Endothelial cell of umbilical vein (primary cell): ENCODE data around the gene FKBP2. TPM values are rescaled to one million over a fixed set of nuclear protein-coding genes. Genes with fewer than 3 reads are reported as not detected.

Source experiments
- BruUV-seq: library from RNA; stranded (reverse); fragments of 400-500 nt; replicated peaks from 2 replicates; lab custom pipeline; 2021; lab: Mats Ljungman, UMichigan
- CTCF ChIA-PET: fragments of 300-600, 350-600 bp; sonication (Branson Sonifier 250); formaldehyde crosslinking; loops from one replicate; lab custom pipeline; 2021; ENCODE audit warnings: antibody characterized with exemption, inconsistent platforms; lab: Charles Lee
- POLR2A ChIA-PET: fragments of 300-600, 350-600 bp; sonication (Branson Sonifier 250); formaldehyde crosslinking; loops from one replicate; lab custom pipeline; 2021; ENCODE audit warnings: antibody characterized with exemption, inconsistent platforms; lab: Charles Lee
- DNase-seq: peaks from one replicate; pipeline ENCODE4 v3.0.0-alpha.2; 2011; ENCODE audit warnings: low read depth, low spot score
- FAIRE-seq: peaks from 2 replicates; lab custom pipeline; 2011; peaks lifted over from hg19 to GRCh38; lab: Jason Lieb, UNC
- H2AFZ ChIP-seq: 2 replicates; pipeline ENCODE4 v1.6.0; 2012; ENCODE audit warnings: low read depth, low read length, control low read depth, inconsistent platforms
- H3K27ac ChIP-seq: 2 replicates; pipeline ENCODE4 v1.5.1; 2011; ENCODE audit warnings: low read depth, mild to moderate bottlenecking, control low read depth, low read length, moderate library complexity; ENCODE audit not compliant: insufficient read depth
- H3K27me3 ChIP-seq, 2 experiments: 2 replicates each; pipeline versions ENCODE4 v1.6.0 to v1.6.1; 2011; ENCODE audit warnings: low read length in 2 of 2, mixed read lengths in 1 of 2; ENCODE audit not compliant: control insufficient read depth in 2 of 2, insufficient read depth in 2 of 2
- H3K36me3 ChIP-seq, 2 experiments: 2 replicates in 1 of 2; 3 replicates in 1 of 2; pipeline ENCODE4 v1.5.1; 2011; ENCODE audit warnings: low read length in 2 of 2, mild to moderate bottlenecking in 1 of 2, moderate library complexity in 1 of 2; ENCODE audit not compliant: control insufficient read depth in 2 of 2, insufficient read depth in 2 of 2; ENCODE audit errors: extremely low read depth in 1 of 2
- H3K4me1 ChIP-seq: 3 replicates; pipeline ENCODE4 v1.5.1; 2011; ENCODE audit warnings: mild to moderate bottlenecking, low read length; ENCODE audit not compliant: control insufficient read depth, insufficient read depth; ENCODE audit errors: extremely low read depth
- H3K4me2 ChIP-seq: 2 replicates; pipeline ENCODE4 v1.6.1; 2011; ENCODE audit warnings: low read length, control low read depth, mixed read lengths; ENCODE audit not compliant: insufficient read depth
- H3K4me3 ChIP-seq, 3 experiments: fragments of 200-600 bp in 1 of 3; sonication (generic), shearing (Covaris generic) in 1 of 3; replicated peaks in 1 of 3; 2 replicates each; pipeline ENCODE4 v1.5.1; 2011 to 2016; ENCODE audit warnings: control low read depth in 3 of 3, low read length in 3 of 3, mild to moderate bottlenecking in 2 of 3, inconsistent platforms in 1 of 3, low read depth in 1 of 3, moderate library complexity in 1 of 3; ENCODE audit not compliant: insufficient read depth in 1 of 3
- H3K79me2 ChIP-seq: 2 replicates; pipeline ENCODE4 v1.6.0; 2012; ENCODE audit warnings: low read length, inconsistent platforms; ENCODE audit not compliant: control insufficient read depth, insufficient read depth
- H3K9ac ChIP-seq: replicated peaks from 2 replicates; pipeline ENCODE3; 2011; ENCODE audit warnings: low read length, control low read depth; ENCODE audit not compliant: insufficient read depth; ENCODE audit errors: extremely low read depth
- H3K9me1 ChIP-seq: replicated peaks from 3 replicates; pipeline ENCODE4 v1.6.0; 2011; ENCODE audit warnings: mild to moderate bottlenecking, low read length; ENCODE audit not compliant: control insufficient read depth, insufficient read depth; ENCODE audit errors: extremely low read depth
- H3K9me3 ChIP-seq: replicated peaks from 2 replicates; pipeline ENCODE4 v1.5.1; 2012; ENCODE audit warnings: low read length, inconsistent platforms; ENCODE audit not compliant: control insufficient read depth, insufficient read depth
- H4K20me1 ChIP-seq: replicated peaks from 2 replicates; pipeline ENCODE3; 2011; ENCODE audit warnings: mild to moderate bottlenecking, low read length; ENCODE audit not compliant: control insufficient read depth, insufficient read depth; ENCODE audit errors: extremely low read depth
- EZH2 ChIP-seq: IDR thresholded peaks from 2 replicates; pipeline ENCODE4 v1.6.1; 2012; ENCODE audit warnings: borderline replicate concordance, low read depth, mild to moderate bottlenecking, moderate library complexity, low read length, inconsistent platforms; ENCODE audit not compliant: severe bottlenecking
- POLR2AphosphoS5 ChIP-seq: IDR thresholded peaks from 2 replicates; pipeline ENCODE4 v1.6.1; 2012; ENCODE audit warnings: low read depth, mild to moderate bottlenecking, control low read depth, low read length, moderate library complexity; ENCODE audit not compliant: insufficient read depth
- dilution Hi-C: fragments of 300-500 bp; cut with MboI; formaldehyde crosslinking; loops from one replicate; pipeline ENCODE4 v1.15.0; 2019; ENCODE audit warnings: low sequenced_read_pairs; ENCODE audit not compliant: extremely low pct_ligation_motif_present
- intact Hi-C: fragments of 100-400 bp; cut with micrococcal nuclease; formaldehyde crosslinking; loops from one replicate; pipeline ENCODE4 v1.10.0; 2022
- polyA plus RNA-seq, 4 experiments: library from polyadenylated mRNA; depleted of rRNA in 3 of 4; stranded (reverse) in 3 of 4; unstranded in 1 of 4; fragments of >200 nt; gene quantifications; 2 replicates each; pipeline versions ENCODE4 v1.2.1 to v1.2.3, GENCODE V29; 2011 to 2012; ENCODE audit warnings: missing spikeins in 1 of 4
- total RNA-seq: library from RNA; stranded (reverse); gene quantifications from 2 replicates; pipeline ENCODE4 v1.2.3, GENCODE V29; 2021
- TF ChIP-seq, protein P1 (sequence below): IDR thresholded peaks from 2 replicates; pipeline ENCODE4 v1.6.1; 2011; ENCODE audit not compliant: insufficient read depth, insufficient read length

Gene FKBP2
- total and polyA plus RNA-seq, 2 donors (not counting 3 experiments of a cell fraction or from before 2014, with no cell fraction given) = 48.5 to 74.4 TPM

DNA sequence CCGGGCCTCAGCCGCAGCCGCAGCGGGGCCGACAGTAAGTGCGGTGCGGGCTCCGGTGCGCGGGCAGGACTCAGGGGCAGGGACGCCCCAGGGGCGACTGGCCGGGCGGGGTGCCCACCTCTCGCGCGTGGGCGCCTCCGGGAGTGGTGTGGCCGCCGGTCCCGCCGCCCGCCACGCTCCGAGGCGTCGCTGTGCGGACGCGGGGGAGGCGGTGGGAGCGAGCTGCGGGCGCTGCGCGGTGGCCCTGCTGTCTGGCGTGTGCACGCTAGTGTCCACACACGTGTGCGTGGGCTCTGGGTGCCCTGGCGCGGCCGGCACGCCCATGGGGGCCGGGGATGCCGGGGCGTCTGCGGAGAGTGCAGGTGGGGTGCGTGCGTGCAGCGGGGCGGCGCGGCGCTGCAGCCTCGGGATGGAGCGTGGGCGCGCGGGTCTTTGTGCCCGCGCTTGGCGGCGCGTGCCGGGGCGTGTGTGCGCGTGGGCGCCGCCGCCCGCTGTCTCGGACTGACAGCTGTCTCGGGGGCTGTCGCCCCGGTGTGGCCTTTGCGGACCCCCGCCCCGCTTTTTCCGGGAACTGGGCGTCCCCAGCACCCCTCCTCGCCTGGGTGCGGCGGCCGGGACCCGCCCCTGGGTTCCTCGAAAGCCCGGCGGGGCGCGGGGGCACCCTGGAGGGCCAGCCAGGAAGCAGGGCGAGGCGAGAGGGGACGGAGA, 51.0 kb downstream of the FKBP2 start:
- TF ChIP-seq, protein P1, sequence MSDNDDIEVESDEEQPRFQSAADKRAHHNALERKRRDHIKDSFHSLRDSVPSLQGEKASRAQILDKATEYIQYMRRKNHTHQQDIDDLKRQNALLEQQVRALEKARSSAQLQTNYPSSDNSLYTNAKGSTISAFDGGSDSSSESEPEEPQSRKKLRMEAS = no peak
- peak; percentile 99 for TF ChIP-seq EZH2
- BruUV-seq = no TSS peak
- no peaks in the 10 kb centered on the region for H3K79me2 ChIP-seq
- intact Hi-C loops (no loop called here), dilution Hi-C loops (no loop called here)
- no peaks in the 10 kb centered on the region for H3K4me1 ChIP-seq
- no peak overlapping the region for H3K27ac ChIP-seq
- H3K36me3 ChIP-seq = no peaks in the 10 kb centered on the region
- no peaks in the 10 kb centered on the region for H3K9me1 ChIP-seq
- no peaks in the 10 kb centered on the region for H4K20me1 ChIP-seq
- no peak overlapping the region for H3K4me2 ChIP-seq
- CTCF ChIA-PET = interaction anchor here (1.7 to 4.5 kb wide), 3 partner anchors 9 to 13 kb away, joined by 10 to 23 read pairs (median 17); partner anchors contain the start of genes CATSPERZ and ESRRA
- H3K27me3 ChIP-seq = peaks cover 49 to 61% of the 10 kb centered on the region in 2 experiments
- H3K9ac ChIP-seq = no peak overlapping the region
- no peak overlapping the region for H3K4me3 ChIP-seq
- no peaks in the 10 kb centered on the region for H3K9me3 ChIP-seq
- no peak overlapping the region for H2AFZ ChIP-seq
- POLR2A ChIA-PET = no interaction called here
- no peak for DNase-seq
- no peak for FAIRE-seq

DNA sequence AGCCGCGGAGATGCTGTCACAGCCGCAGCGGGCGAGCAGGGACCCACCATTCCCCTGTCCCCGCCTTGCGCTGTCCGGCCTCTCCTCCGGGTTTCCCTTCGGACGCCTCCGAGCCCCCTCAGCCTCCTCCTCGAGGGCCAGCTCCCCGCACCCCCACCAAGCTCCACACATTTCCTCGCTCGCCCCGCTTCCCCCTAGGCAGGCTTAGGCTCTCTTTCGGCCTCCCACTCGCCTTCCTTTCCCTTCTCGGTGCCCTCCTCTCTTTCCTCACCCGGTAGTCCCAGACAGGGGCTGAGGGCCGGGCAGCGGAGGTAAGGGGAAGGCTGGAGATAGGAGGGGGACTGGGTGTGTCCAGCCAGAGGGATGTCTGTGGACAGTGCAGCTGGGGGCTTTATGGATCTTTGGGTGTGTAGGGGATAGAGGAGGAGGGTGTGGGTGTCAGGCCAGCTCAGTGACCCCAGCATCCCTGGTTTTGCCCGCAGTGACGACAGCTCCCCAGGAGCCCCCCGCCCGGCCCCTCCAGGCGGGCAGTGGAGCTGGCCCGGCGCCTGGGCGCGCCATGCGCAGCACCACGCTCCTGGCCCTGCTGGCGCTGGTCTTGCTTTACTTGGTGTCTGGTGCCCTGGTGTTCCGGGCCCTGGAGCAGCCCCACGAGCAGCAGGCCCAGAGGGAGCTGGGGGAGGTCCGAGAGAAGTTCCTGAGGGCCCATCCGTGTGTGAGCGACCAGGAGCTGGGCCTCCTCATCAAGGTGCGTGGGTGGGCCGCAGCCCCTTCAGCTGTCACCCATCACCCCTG, 51.8 kb downstream of the FKBP2 start:
- ChIA-PET CTCF (interaction anchor here (1.7 to 4.5 kb wide), 2 partner anchors 9 to 12 kb away, joined by 10 to 17 read pairs; partner anchors contain the start of genes CATSPERZ and ESRRA), POLR2A (no interaction called here)
- Histone ChIP-seq H3K9me1 (no peaks in the 10 kb centered on the region), H3K4me1 (no peaks in the 10 kb centered on the region), H3K9me3 (no peaks in the 10 kb centered on the region), H3K4me2 (no peak overlapping the region), H3K27me3 (peaks cover 56 to 69% of the 10 kb centered on the region in 2 experiments), H3K36me3 (no peaks in the 10 kb centered on the region), H3K27ac (no peak overlapping the region), H3K4me3 (no peak overlapping the region), H3K9ac (no peak overlapping the region), H3K79me2 (no peaks in the 10 kb centered on the region), H4K20me1 (no peaks in the 10 kb centered on the region), H2AFZ (no peak overlapping the region)
- TF ChIP-seq EZH2 (peak; percentile 85), POLR2AphosphoS5 (no peak)
- intact Hi-C loops (no loop called here), dilution Hi-C loops (no loop called here)
- DNase-seq (no peak), FAIRE-seq (no peak)
- no TSS peak for BruUV-seq

Other genes starting within 250 kb of the FKBP2 start
- gene FLRT1, start 205.2 kb upstream of the FKBP2 start, total RNA-seq = not detected in 2 replicates
- not detected in 2 replicates for gene FLRT1, start 205.2 kb upstream of the FKBP2 start, polyA plus RNA-seq
- gene MACROD1, start 75.0 kb upstream of the FKBP2 start, total RNA-seq = 16.2 and 16.6 TPM in 2 replicates
- 11.0 and 16.9 TPM in 2 replicates for gene MACROD1, start 75.0 kb upstream of the FKBP2 start, polyA plus RNA-seq
- 223 and 226 TPM in 2 replicates for gene STIP1, start 54.9 kb upstream of the FKBP2 start, total RNA-seq
- gene STIP1, start 54.9 kb upstream of the FKBP2 start, polyA plus RNA-seq = 91.9 and 117 TPM in 2 replicates
- gene FERMT3, start 34.4 kb upstream of the FKBP2 start, total RNA-seq = 63.4 and 64.4 TPM in 2 replicates
- gene FERMT3, start 34.4 kb upstream of the FKBP2 start, polyA plus RNA-seq = 100 and 111 TPM in 2 replicates
- gene TRPT1, start 14.9 kb upstream of the FKBP2 start, total RNA-seq = 26.2 and 28.0 TPM in 2 replicates
- gene TRPT1, start 14.9 kb upstream of the FKBP2 start, polyA plus RNA-seq = 56.6 and 69.5 TPM in 2 replicates
- gene NUDT22, start 14.8 kb upstream of the FKBP2 start, total RNA-seq = 37.1 and 37.8 TPM in 2 replicates
- gene NUDT22, start 14.8 kb upstream of the FKBP2 start, polyA plus RNA-seq = 54.8 and 71.9 TPM in 2 replicates
- 23.5 and 24.4 TPM in 2 replicates for gene DNAJC4, start 10.5 kb upstream of the FKBP2 start, total RNA-seq
- 41.2 and 64.6 TPM in 2 replicates for gene DNAJC4, start 10.5 kb upstream of the FKBP2 start, polyA plus RNA-seq
- 89.6 and 98.1 TPM in 2 replicates for gene VEGFB, start 6.5 kb upstream of the FKBP2 start, total RNA-seq
- gene VEGFB, start 6.5 kb upstream of the FKBP2 start, polyA plus RNA-seq = 18.3 and 19.3 TPM in 2 replicates
- 431 TPM in 2 replicates for gene PPP1R14B, start 5.8 kb downstream of the FKBP2 start, total RNA-seq
- 308 and 320 TPM in 2 replicates for gene PPP1R14B, start 5.8 kb downstream of the FKBP2 start, polyA plus RNA-seq
- gene PLCB3, start 10.4 kb downstream of the FKBP2 start, total RNA-seq = 60.4 and 61.1 TPM in 2 replicates
- gene PLCB3, start 10.4 kb downstream of the FKBP2 start, polyA plus RNA-seq = 32.3 and 33.3 TPM in 2 replicates
- 61.6 and 65.3 TPM in 2 replicates for gene BAD, start 43.6 kb downstream of the FKBP2 start, total RNA-seq
- gene BAD, start 43.6 kb downstream of the FKBP2 start, polyA plus RNA-seq = 88.0 and 100 TPM in 2 replicates
- gene GPR137, start 44.8 kb downstream of the FKBP2 start, total RNA-seq = 42.5 and 46.0 TPM in 2 replicates
- gene GPR137, start 44.8 kb downstream of the FKBP2 start, polyA plus RNA-seq = 40.9 and 56.8 TPM in 2 replicates
- gene KCNK4, start 50.2 kb downstream of the FKBP2 start, total RNA-seq = 0.44 TPM in 1 of 2 replicates, not detected in the other
- gene KCNK4, start 50.2 kb downstream of the FKBP2 start, polyA plus RNA-seq = 0.06 and 0.19 TPM in 2 replicates
- not detected in 2 replicates for gene CATSPERZ, start 59.3 kb downstream of the FKBP2 start, total RNA-seq
- gene CATSPERZ, start 59.3 kb downstream of the FKBP2 start, polyA plus RNA-seq = 0.11 and 0.67 TPM in 2 replicates
- 37.4 and 38.0 TPM in 2 replicates for gene ESRRA, start 64.4 kb downstream of the FKBP2 start, total RNA-seq
- gene ESRRA, start 64.4 kb downstream of the FKBP2 start, polyA plus RNA-seq = 17.2 and 18.8 TPM in 2 replicates
- gene TRMT112, start 76.5 kb downstream of the FKBP2 start, total RNA-seq = 187 and 195 TPM in 2 replicates
- gene TRMT112, start 76.5 kb downstream of the FKBP2 start, polyA plus RNA-seq = 396 and 575 TPM in 2 replicates
- gene PRDX5, start 77.0 kb downstream of the FKBP2 start, total RNA-seq = 199 and 202 TPM in 2 replicates
- 647 and 709 TPM in 2 replicates for gene PRDX5, start 77.0 kb downstream of the FKBP2 start, polyA plus RNA-seq
- 1.8 TPM in 2 replicates for gene CCDC88B, start 99.1 kb downstream of the FKBP2 start, total RNA-seq
- gene CCDC88B, start 99.1 kb downstream of the FKBP2 start, polyA plus RNA-seq = 2.7 and 3.7 TPM in 2 replicates
- 41.8 and 44.1 TPM in 2 replicates for gene RPS6KA4, start 118.1 kb downstream of the FKBP2 start, total RNA-seq
- 26.5 and 29.2 TPM in 2 replicates for gene RPS6KA4, start 118.1 kb downstream of the FKBP2 start, polyA plus RNA-seq